Measurements from ENCODE around the gene SDS.
A peak's percentile ranks its signal among the peaks of the same experiment; 100 is the strongest.

SDS gene

GRCh38 chr12:113401066-113402000 is 2.4 kb downstream of the SDS start:
- no peaks in the 10 kb centered on the region for H3K36me3 ChIP-seq (ENCODE audit: control insufficient read depth in 1 of 2, insufficient read depth in 2 of 2, low read depth in 1 of 2, low read length in 2 of 2)
- no peak overlapping the region for H2AK5ac ChIP-seq (ENCODE audit: low read length, severe bottlenecking)
- H4K8ac ChIP-seq (ENCODE audit: low read length): no peak overlapping the region
- no peak overlapping the region for H3K4me3 ChIP-seq (ENCODE audit: insufficient read depth in 1 of 2, low read depth in 1 of 2, low read length in 2 of 2)
- H3K14ac ChIP-seq (ENCODE audit: low read length in 2 of 2): no peak overlapping the region
- no peaks in the 10 kb centered on the region for H3K4me1 ChIP-seq (ENCODE audit: control insufficient read depth, insufficient read depth, low read depth, low read length)
- no peak overlapping the region for H3K9ac ChIP-seq (ENCODE audit: low read length)
- H3K27me3 ChIP-seq (ENCODE audit: control insufficient read depth in 1 of 2, insufficient read depth in 1 of 2, low read length in 2 of 2): peaks cover 18 to 29% of the 10 kb centered on the region in 2 experiments
- H2BK120ac ChIP-seq (ENCODE audit: low read depth, low read length): no peak overlapping the region
- WGBS: 82% methylated on average over 12 of the region's 13 CpGs
- no peak overlapping the region for H3K4me2 ChIP-seq (ENCODE audit: low read length, poor library complexity, severe bottlenecking)
- DNase-seq: no peak
- H3K4ac ChIP-seq (ENCODE audit: low read depth in 1 of 2, low read length in 2 of 2): no peak overlapping the region
- H2BK12ac ChIP-seq (ENCODE audit: low read length in 2 of 2): no peak overlapping the region
- H2BK5ac ChIP-seq (ENCODE audit: low read depth, low read length, poor library complexity, severe bottlenecking): no peak overlapping the region
- no peak overlapping the region for H2AFZ ChIP-seq (ENCODE audit: low read depth, low read length)
- H4K91ac ChIP-seq (ENCODE audit: low read length): no peak overlapping the region
- H3K27ac ChIP-seq (ENCODE audit: low read length, poor library complexity, severe bottlenecking): no peak overlapping the region
- H3K9me3 ChIP-seq (ENCODE audit: control insufficient read depth, low read length): no peaks in the 10 kb centered on the region
- no peak overlapping the region for H2BK15ac ChIP-seq (ENCODE audit: low read depth, poor library complexity, severe bottlenecking)
- no peak overlapping the region for H3K18ac ChIP-seq (ENCODE audit: low read depth in 1 of 2, low read length in 2 of 2)
- no peaks in the 10 kb centered on the region for H3K79me1 ChIP-seq (replicated peaks; ENCODE audit: low read length, poor library complexity, severe bottlenecking)
- no peak overlapping the region for H3K23ac ChIP-seq (ENCODE audit: low read length in 2 of 2)

- no peaks in the 10 kb centered on the region for H3K9me3 ChIP-seq (ENCODE audit: control insufficient read depth, low read length)
- H3K14ac ChIP-seq (ENCODE audit: low read length in 2 of 2): no peak overlapping the region
- no peak overlapping the region for H4K91ac ChIP-seq (ENCODE audit: low read length)
- no peak for DNase-seq
- no peak overlapping the region for H2BK15ac ChIP-seq (ENCODE audit: low read depth, poor library complexity, severe bottlenecking)
- H3K4me2 ChIP-seq (ENCODE audit: low read length, poor library complexity, severe bottlenecking): no peak overlapping the region
- H3K27ac ChIP-seq (ENCODE audit: low read length, poor library complexity, severe bottlenecking): no peak overlapping the region
- no peak overlapping the region for H2BK120ac ChIP-seq (ENCODE audit: low read depth, low read length)
- H3K27me3 ChIP-seq (ENCODE audit: control insufficient read depth in 1 of 2, insufficient read depth in 1 of 2, low read length in 2 of 2): peaks cover 18 to 29% of the 10 kb centered on the region in 2 experiments
- WGBS: 94% methylated on average over 2 of the region's 4 CpGs
- no peak overlapping the region for H3K18ac ChIP-seq (ENCODE audit: low read depth in 1 of 2, low read length in 2 of 2)
- H2BK12ac ChIP-seq (ENCODE audit: low read length in 2 of 2): no peak overlapping the region
- no peaks in the 10 kb centered on the region for H3K36me3 ChIP-seq (ENCODE audit: control insufficient read depth in 1 of 2, insufficient read depth in 2 of 2, low read depth in 1 of 2, low read length in 2 of 2)
- H2AK5ac ChIP-seq (ENCODE audit: low read length, severe bottlenecking): no peak overlapping the region
- no peak overlapping the region for H3K4ac ChIP-seq (ENCODE audit: low read depth in 1 of 2, low read length in 2 of 2)
- H3K4me3 ChIP-seq (ENCODE audit: insufficient read depth in 1 of 2, low read depth in 1 of 2, low read length in 2 of 2): no peak overlapping the region
- no peak overlapping the region for H4K8ac ChIP-seq (ENCODE audit: low read length)
- no peak overlapping the region for H3K9ac ChIP-seq (ENCODE audit: low read length)
- H2AFZ ChIP-seq (ENCODE audit: low read depth, low read length): no peak overlapping the region
- H3K23ac ChIP-seq (ENCODE audit: low read length in 2 of 2): no peak overlapping the region
- H3K79me1 ChIP-seq (replicated peaks; ENCODE audit: low read length, poor library complexity, severe bottlenecking): no peaks in the 10 kb centered on the region
- no peaks in the 10 kb centered on the region for H3K4me1 ChIP-seq (ENCODE audit: control insufficient read depth, insufficient read depth, low read depth, low read length)
- H2BK5ac ChIP-seq (ENCODE audit: low read depth, low read length, poor library complexity, severe bottlenecking): no peak overlapping the region
Measured at GRCh38 chr12:113400362-113400761, 3.3 kb downstream of the SDS start.

GRCh38 chr12:113399490-113399889 is 4.2 kb downstream of the SDS start:
- Histone ChIP-seq H3K27me3 (ENCODE audit: control insufficient read depth in 1 of 2, insufficient read depth in 1 of 2, low read length in 2 of 2) (peaks cover 18 to 29% of the 10 kb centered on the region in 2 experiments), H2BK5ac (ENCODE audit: low read depth, low read length, poor library complexity, severe bottlenecking) (no peak overlapping the region), H3K14ac (ENCODE audit: low read length in 2 of 2) (no peak overlapping the region), H2BK120ac (ENCODE audit: low read depth, low read length) (no peak overlapping the region), H3K4ac (ENCODE audit: low read depth in 1 of 2, low read length in 2 of 2) (no peak overlapping the region), H3K9me3 (ENCODE audit: control insufficient read depth, low read length) (no peaks in the 10 kb centered on the region), H3K4me2 (ENCODE audit: low read length, poor library complexity, severe bottlenecking) (no peak overlapping the region), H3K79me1 (replicated peaks; ENCODE audit: low read length, poor library complexity, severe bottlenecking) (no peaks in the 10 kb centered on the region), H3K36me3 (ENCODE audit: control insufficient read depth in 1 of 2, insufficient read depth in 2 of 2, low read depth in 1 of 2, low read length in 2 of 2) (no peaks in the 10 kb centered on the region), H2AFZ (ENCODE audit: low read depth, low read length) (no peak overlapping the region), H2BK12ac (ENCODE audit: low read length in 2 of 2) (no peak overlapping the region), H3K23ac (ENCODE audit: low read length in 2 of 2) (no peak overlapping the region), H4K91ac (ENCODE audit: low read length) (no peak overlapping the region), H3K27ac (ENCODE audit: low read length, poor library complexity, severe bottlenecking) (no peak overlapping the region), H2AK5ac (ENCODE audit: low read length, severe bottlenecking) (no peak overlapping the region), H3K9ac (ENCODE audit: low read length) (no peak overlapping the region), H4K8ac (ENCODE audit: low read length) (no peak overlapping the region), H3K18ac (ENCODE audit: low read depth in 1 of 2, low read length in 2 of 2) (no peak overlapping the region), H2BK15ac (ENCODE audit: low read depth, poor library complexity, severe bottlenecking) (no peak overlapping the region), H3K4me3 (ENCODE audit: insufficient read depth in 1 of 2, low read depth in 1 of 2, low read length in 2 of 2) (no peak overlapping the region), H3K4me1 (ENCODE audit: control insufficient read depth, insufficient read depth, low read depth, low read length) (no peaks in the 10 kb centered on the region)
- no peak for DNase-seq
- WGBS: 85% methylated on average over 12 of the region's 12 CpGs

GRCh38 chr12:113398346-113399290 is 5.1 kb downstream of the SDS start:
- Histone ChIP-seq H3K79me1 (replicated peaks; ENCODE audit: low read length, poor library complexity, severe bottlenecking) (no peaks in the 10 kb centered on the region), H3K4me2 (ENCODE audit: low read length, poor library complexity, severe bottlenecking) (no peak overlapping the region), H2BK120ac (ENCODE audit: low read depth, low read length) (no peak overlapping the region), H3K18ac (ENCODE audit: low read depth in 1 of 2, low read length in 2 of 2) (no peak overlapping the region), H2BK12ac (ENCODE audit: low read length in 2 of 2) (no peak overlapping the region), H3K4me1 (ENCODE audit: control insufficient read depth, insufficient read depth, low read depth, low read length) (no peaks in the 10 kb centered on the region), H3K23ac (ENCODE audit: low read length in 2 of 2) (no peak overlapping the region), H3K9me3 (ENCODE audit: control insufficient read depth, low read length) (no peaks in the 10 kb centered on the region), H2AFZ (ENCODE audit: low read depth, low read length) (no peak overlapping the region), H3K27me3 (ENCODE audit: control insufficient read depth in 1 of 2, insufficient read depth in 1 of 2, low read length in 2 of 2) (peaks cover 18 to 29% of the 10 kb centered on the region in 2 experiments), H3K4me3 (ENCODE audit: insufficient read depth in 1 of 2, low read depth in 1 of 2, low read length in 2 of 2) (peak overlapping the region in 1 of 2 experiments; percentile 20), H3K4ac (ENCODE audit: low read depth in 1 of 2, low read length in 2 of 2) (no peak overlapping the region), H2BK15ac (ENCODE audit: low read depth, poor library complexity, severe bottlenecking) (no peak overlapping the region), H2AK5ac (ENCODE audit: low read length, severe bottlenecking) (no peak overlapping the region), H2BK5ac (ENCODE audit: low read depth, low read length, poor library complexity, severe bottlenecking) (no peak overlapping the region), H4K8ac (ENCODE audit: low read length) (no peak overlapping the region), H3K36me3 (ENCODE audit: control insufficient read depth in 1 of 2, insufficient read depth in 2 of 2, low read depth in 1 of 2, low read length in 2 of 2) (no peaks in the 10 kb centered on the region), H3K27ac (ENCODE audit: low read length, poor library complexity, severe bottlenecking) (no peak overlapping the region), H3K14ac (ENCODE audit: low read length in 2 of 2) (no peak overlapping the region), H3K9ac (ENCODE audit: low read length) (no peak overlapping the region), H4K91ac (ENCODE audit: low read length) (no peak overlapping the region)
- no peak for DNase-seq
- WGBS: 86% methylated on average over 26 of the region's 26 CpGs

All from mesenchymal stem cell (in vitro differentiated cells and primary cell).